Neuronal stem cell (in vitro differentiated cells): ENCODE measurements around the gene DNM1L.

Experiments
- DNase-seq: peaks from one replicate; pipeline ENCODE4 v3.0.0-alpha.2; 2013; ENCODE audit warnings: low spot score
- H2AFZ ChIP-seq: one replicate; pipeline ENCODE4 v1.6.1; 2013; ENCODE audit warnings: mild to moderate bottlenecking, low read length, inconsistent platforms
- H2AK5ac ChIP-seq: 2 replicates; pipeline ENCODE4 v1.6.1; 2013; ENCODE audit warnings: low read depth, mild to moderate bottlenecking, inconsistent platforms, low read length, moderate library complexity, mixed read lengths
- H2BK120ac ChIP-seq: 2 replicates; pipeline ENCODE4 v1.6.1; 2013; ENCODE audit warnings: low read depth, mild to moderate bottlenecking, inconsistent platforms, low read length, moderate library complexity, mixed read lengths
- H2BK12ac ChIP-seq: one replicate; pipeline ENCODE4 v1.6.1; 2013; ENCODE audit warnings: low read length, inconsistent platforms
- H2BK15ac ChIP-seq: 2 replicates; pipeline ENCODE4 v1.6.1; 2013; ENCODE audit warnings: mild to moderate bottlenecking, low read length, inconsistent platforms, mixed read lengths
- H2BK5ac ChIP-seq: one replicate; pipeline ENCODE4 v1.6.1; 2013; ENCODE audit warnings: inconsistent platforms, mild to moderate bottlenecking, low read length, moderate library complexity
- H3K14ac ChIP-seq: one replicate; pipeline ENCODE4 v1.6.1; 2013; ENCODE audit warnings: low read length, inconsistent platforms
- H3K18ac ChIP-seq: 2 replicates; pipeline ENCODE4 v1.6.1; 2013; ENCODE audit warnings: low read length, inconsistent platforms
- H3K23ac ChIP-seq: 2 replicates; pipeline ENCODE4 v1.6.1; 2013; ENCODE audit warnings: low read depth, mild to moderate bottlenecking, mixed read lengths, low read length, inconsistent platforms; ENCODE audit not compliant: poor library complexity
- H3K27ac ChIP-seq: replicated peaks from 3 replicates; pipeline ENCODE4 v1.5.1; 2013; ENCODE audit warnings: low read length, inconsistent platforms
- H3K27me3 ChIP-seq, 3 experiments: 2 replicates each; pipeline ENCODE4 v1.6.1; 2013; ENCODE audit warnings: low read length in 3 of 3, mild to moderate bottlenecking in 2 of 3, inconsistent platforms in 1 of 3, low read depth in 1 of 3, mixed read lengths in 1 of 3, moderate library complexity in 1 of 3; ENCODE audit not compliant: control insufficient read depth in 3 of 3, insufficient read depth in 3 of 3
- H3K36me3 ChIP-seq, 2 donors: replicated peaks in 1 of 2; 2 replicates each; pipeline ENCODE4 v1.6.1; 2013; ENCODE audit warnings: low read length in 2 of 2; ENCODE audit not compliant: control insufficient read depth in 2 of 2, insufficient read depth in 2 of 2
- H3K4ac ChIP-seq: 2 replicates; pipeline ENCODE4 v1.6.1; 2013; ENCODE audit warnings: inconsistent platforms, mild to moderate bottlenecking, low read length, moderate library complexity
- H3K4me1 ChIP-seq, 2 donors: 1 replicate in 1 of 2; 2 replicates in 1 of 2; pipeline ENCODE4 v1.6.1; 2013; ENCODE audit warnings: low read length in 2 of 2, low read depth in 1 of 2; ENCODE audit not compliant: control insufficient read depth in 2 of 2, insufficient read depth in 1 of 2
- H3K4me2 ChIP-seq: one replicate; pipeline ENCODE4 v1.6.1; 2013; ENCODE audit warnings: mild to moderate bottlenecking, low read length, inconsistent platforms; ENCODE audit not compliant: insufficient read depth, poor library complexity, severe bottlenecking
- H3K4me3 ChIP-seq, 2 donors: 2 replicates each; pipeline ENCODE4 v1.5.1; 2013; ENCODE audit warnings: low read length in 2 of 2, mild to moderate bottlenecking in 2 of 2, inconsistent platforms in 1 of 2, moderate library complexity in 1 of 2
- H3K79me1 ChIP-seq: one replicate; pipeline ENCODE4 v1.6.1; 2013; ENCODE audit warnings: low read depth, mild to moderate bottlenecking, inconsistent platforms, low read length, moderate library complexity
- H3K9ac ChIP-seq: one replicate; pipeline ENCODE4 v1.6.1; 2013; ENCODE audit warnings: mild to moderate bottlenecking, low read depth, low read length, inconsistent platforms; ENCODE audit not compliant: poor library complexity
- H3K9me3 ChIP-seq, 2 donors: replicated peaks in 1 of 2; 2 replicates each; pipeline versions ENCODE3 to v1.6.1; 2013; ENCODE audit warnings: low read length in 2 of 2, mild to moderate bottlenecking in 2 of 2, inconsistent platforms in 1 of 2, low read depth in 1 of 2, mixed read lengths in 1 of 2, moderate library complexity in 1 of 2; ENCODE audit not compliant: control insufficient read depth in 2 of 2, insufficient read depth in 1 of 2
- H4K8ac ChIP-seq: one replicate; pipeline ENCODE4 v1.6.1; 2013; ENCODE audit warnings: low read depth, mild to moderate bottlenecking, inconsistent platforms, low read length, moderate library complexity
- H4K91ac ChIP-seq: one replicate; pipeline ENCODE4 v1.6.1; 2013; ENCODE audit warnings: low read length, low read depth, mild to moderate bottlenecking, inconsistent platforms; ENCODE audit not compliant: poor library complexity
- WGBS, 2 donors: extraction: QIAGEN DNeasy Blood & Tissue Kit; methylation state at CpG; one replicate each; pipeline ENCODE4 v1.1.7; 2013; ENCODE audit warnings: missing lambda C conversion rate in 2 of 2, mixed read lengths in 1 of 2; ENCODE audit not compliant: insufficient read length in 2 of 2, insufficient replicate concordance in 1 of 2; ENCODE audit errors: extremely low coverage in 2 of 2; 5-methylcytosine and 5-hydroxymethylcytosine counted together

Gene DNM1L

DNA sequence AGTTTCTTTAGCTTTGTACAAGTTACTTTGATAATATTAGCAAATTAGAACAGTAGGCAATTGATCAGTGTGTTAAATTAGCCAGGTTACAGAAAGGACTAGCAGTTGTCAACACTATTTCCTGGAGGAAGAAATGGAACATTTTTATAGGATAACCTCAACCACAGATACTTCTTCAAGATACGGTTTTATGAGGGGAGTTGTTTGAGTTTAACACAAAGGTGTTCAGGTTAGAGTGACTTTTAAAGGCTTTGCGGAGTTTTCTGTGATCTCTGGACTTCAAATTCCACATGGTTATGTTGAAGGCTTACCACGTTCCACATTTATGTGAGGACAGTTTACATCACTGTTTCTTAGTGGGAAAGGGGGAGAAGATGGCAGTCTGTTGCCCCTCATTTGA lies 57.3 kb downstream of the DNM1L start:
- Histone ChIP-seq H2AK5ac (no peak overlapping the region), H4K91ac (no peak overlapping the region), H3K14ac (no peak overlapping the region), H3K4me2 (no peak overlapping the region), H3K4me3 (no peak overlapping the region), H3K4ac (no peak overlapping the region), H2AFZ (no peak overlapping the region), H3K9ac (no peak overlapping the region), H3K27me3 (no peaks in the 10 kb centered on the region), H2BK12ac (no peak overlapping the region), H2BK15ac (no peak overlapping the region), H3K23ac (no peak overlapping the region), H2BK5ac (no peak overlapping the region), H3K79me1 (no peaks in the 10 kb centered on the region), H3K9me3 (no peaks in the 10 kb centered on the region), H3K4me1 (no peaks in the 10 kb centered on the region), H3K36me3 (peaks cover 5 to 97% of the 10 kb centered on the region in 2 donors), H3K18ac (no peak overlapping the region), H2BK120ac (no peak overlapping the region), H3K27ac (no peak overlapping the region), H4K8ac (no peak overlapping the region)
- no CpG with 5 or more reads among the region's 3 CpGs for WGBS, 2 donors
- no peak for DNase-seq

DNA sequence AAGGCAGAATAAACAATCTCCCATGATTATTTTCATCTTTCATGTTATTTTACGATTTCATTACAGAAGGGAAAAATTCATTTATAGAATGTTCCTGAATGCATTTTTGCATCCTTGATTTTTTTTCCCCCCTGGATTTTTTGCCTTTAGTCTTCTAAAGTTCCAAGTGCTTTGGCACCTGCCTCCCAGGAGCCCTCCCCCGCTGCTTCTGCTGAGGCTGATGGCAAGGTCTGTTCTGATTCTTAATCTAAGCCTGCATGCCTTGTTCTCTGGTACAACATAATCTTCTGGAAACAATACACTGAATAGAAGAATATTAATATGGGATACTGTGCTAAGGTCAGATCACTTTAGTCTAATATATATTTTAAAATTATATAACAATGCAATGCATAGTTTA lies 58.6 kb downstream of the DNM1L start:
- no peaks in the 10 kb centered on the region for H3K4me1 ChIP-seq
- H3K18ac ChIP-seq: no peak overlapping the region
- H3K9me3 ChIP-seq: no peaks in the 10 kb centered on the region
- no peak overlapping the region for H2BK120ac ChIP-seq
- no peaks in the 10 kb centered on the region for H3K79me1 ChIP-seq
- H3K4ac ChIP-seq: no peak overlapping the region
- H3K27me3 ChIP-seq: no peaks in the 10 kb centered on the region
- H2BK15ac ChIP-seq: no peak overlapping the region
- H2AFZ ChIP-seq: no peak overlapping the region
- H3K4me3 ChIP-seq: no peak overlapping the region
- H2BK5ac ChIP-seq: no peak overlapping the region
- H3K14ac ChIP-seq: no peak overlapping the region
- peaks cover 9 to 97% of the 10 kb centered on the region in 2 donors for H3K36me3 ChIP-seq
- H2BK12ac ChIP-seq: no peak overlapping the region
- no peak overlapping the region for H4K91ac ChIP-seq
- no peak overlapping the region for H3K4me2 ChIP-seq
- no CpG with 5 or more reads among the region's 2 CpGs for WGBS, 2 donors
- no peak overlapping the region for H3K9ac ChIP-seq
- H2AK5ac ChIP-seq: no peak overlapping the region
- H3K27ac ChIP-seq: no peak overlapping the region
- no peak overlapping the region for H3K23ac ChIP-seq
- DNase-seq: no peak
- H4K8ac ChIP-seq: no peak overlapping the region

DNA sequence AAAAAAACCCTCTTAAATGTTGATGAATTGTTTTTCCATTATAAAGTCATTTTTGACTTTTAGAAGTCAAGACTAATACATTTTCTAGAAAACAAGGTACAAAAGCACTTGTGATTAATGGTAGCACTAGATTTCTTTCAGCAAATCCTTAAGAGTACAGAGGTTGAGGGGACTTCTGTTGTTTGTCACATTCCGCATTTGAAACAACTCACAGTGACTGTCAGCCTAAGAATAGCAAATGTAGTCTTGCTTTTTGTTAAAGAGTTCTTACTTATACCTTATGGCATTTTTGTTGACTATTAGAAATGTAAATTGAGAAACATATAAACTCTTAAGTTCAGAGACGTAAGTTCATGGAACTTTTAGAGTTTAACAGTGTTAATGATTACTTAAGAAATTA lies 60.2 kb downstream of the DNM1L start:
- Histone ChIP-seq H3K23ac (no peak overlapping the region), H3K18ac (no peak overlapping the region), H3K4ac (no peak overlapping the region), H3K4me3 (no peak overlapping the region), H3K79me1 (no peaks in the 10 kb centered on the region), H2BK120ac (no peak overlapping the region), H2AFZ (no peak overlapping the region), H2AK5ac (no peak overlapping the region), H3K27ac (no peak overlapping the region), H3K27me3 (no peaks in the 10 kb centered on the region), H3K14ac (no peak overlapping the region), H2BK5ac (no peak overlapping the region), H3K36me3 (peaks cover 15 to 96% of the 10 kb centered on the region in 2 donors), H4K91ac (no peak overlapping the region), H2BK12ac (no peak overlapping the region), H3K9ac (no peak overlapping the region), H3K4me2 (no peak overlapping the region), H3K9me3 (no peaks in the 10 kb centered on the region), H2BK15ac (no peak overlapping the region), H4K8ac (no peak overlapping the region), H3K4me1 (no peaks in the 10 kb centered on the region)
- no peak for DNase-seq
- no CpG with 5 or more reads among the region's 2 CpGs for WGBS, 2 donors

DNA sequence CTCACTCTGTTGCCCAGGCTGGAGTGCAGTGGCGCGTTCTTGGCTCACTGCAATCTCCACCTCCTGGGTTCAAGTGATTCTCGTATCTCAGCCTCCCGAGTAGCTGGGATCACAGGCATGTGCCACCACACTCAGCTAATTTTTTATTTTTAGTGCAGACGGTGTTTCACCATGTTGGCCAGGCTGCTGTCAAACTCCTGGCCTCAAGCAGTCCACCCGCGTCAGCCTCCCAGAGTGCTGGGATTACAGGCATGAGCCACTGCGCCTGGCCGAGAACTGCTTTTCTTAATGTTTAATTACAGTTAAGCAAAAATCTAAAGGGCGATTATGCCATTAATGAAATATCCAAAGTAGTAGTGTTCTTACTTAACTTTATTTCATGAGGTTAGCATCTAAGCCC lies 63.0 kb downstream of the DNM1L start:
- H2AK5ac ChIP-seq: no peak overlapping the region
- no peak overlapping the region for H3K14ac ChIP-seq
- H4K8ac ChIP-seq: no peak overlapping the region
- DNase-seq: no peak
- H3K36me3 ChIP-seq: peaks cover 14 to 99% of the 10 kb centered on the region in 2 donors
- H3K9me3 ChIP-seq: no peaks in the 10 kb centered on the region
- H3K4me3 ChIP-seq: no peak overlapping the region
- H3K18ac ChIP-seq: no peak overlapping the region
- no peak overlapping the region for H2BK12ac ChIP-seq
- H2BK5ac ChIP-seq: no peak overlapping the region
- H3K23ac ChIP-seq: no peak overlapping the region
- no peaks in the 10 kb centered on the region for H3K79me1 ChIP-seq
- H3K4me1 ChIP-seq: no peaks in the 10 kb centered on the region
- H2BK15ac ChIP-seq: no peak overlapping the region
- no peaks in the 10 kb centered on the region for H3K27me3 ChIP-seq
- no CpG with 5 or more reads among the region's 10 CpGs for WGBS, 2 donors
- H3K4me2 ChIP-seq: no peak overlapping the region
- H2BK120ac ChIP-seq: no peak overlapping the region
- no peak overlapping the region for H3K9ac ChIP-seq
- no peak overlapping the region for H3K4ac ChIP-seq
- no peak overlapping the region for H2AFZ ChIP-seq
- H3K27ac ChIP-seq: no peak overlapping the region
- no peak overlapping the region for H4K91ac ChIP-seq
